Spleen (tissue), 7 donors: ENCODE results near the gene FUOM.

Experiments
- CTCF ChIP-seq, 11 experiments: fragments of 200-600 bp in 7 of 11; fragments of 450-650 bp in 4 of 11; sonication (generic) in 4 of 11; IDR thresholded peaks in 8 of 11; conservative IDR thresholded peaks in 3 of 11; 1 replicate in 7 of 11; 2 replicates in 4 of 11; pipeline versions ENCODE4 v1.4.0 to v1.8.0; 2016 to 2021; ENCODE audit warnings: antibody characterized with exemption in 11 of 11, inconsistent platforms in 4 of 11, mild to moderate bottlenecking in 1 of 11
- POLR2A ChIP-seq, 3 donors: fragments of 450-650 bp; IDR thresholded peaks; one replicate each; pipeline ENCODE4 v1.5.1; 2017; ENCODE audit warnings: antibody characterized with exemption in 3 of 3, mild to moderate bottlenecking in 1 of 3
- donor health status: DM: no; HTN: no; CAD: no; lungs with moderate emphysema.
- donor health status: DM: no; HTN: no; CAD: no.
- donor health status: DM: no; HTN: no; CAD: no.

DNA sequence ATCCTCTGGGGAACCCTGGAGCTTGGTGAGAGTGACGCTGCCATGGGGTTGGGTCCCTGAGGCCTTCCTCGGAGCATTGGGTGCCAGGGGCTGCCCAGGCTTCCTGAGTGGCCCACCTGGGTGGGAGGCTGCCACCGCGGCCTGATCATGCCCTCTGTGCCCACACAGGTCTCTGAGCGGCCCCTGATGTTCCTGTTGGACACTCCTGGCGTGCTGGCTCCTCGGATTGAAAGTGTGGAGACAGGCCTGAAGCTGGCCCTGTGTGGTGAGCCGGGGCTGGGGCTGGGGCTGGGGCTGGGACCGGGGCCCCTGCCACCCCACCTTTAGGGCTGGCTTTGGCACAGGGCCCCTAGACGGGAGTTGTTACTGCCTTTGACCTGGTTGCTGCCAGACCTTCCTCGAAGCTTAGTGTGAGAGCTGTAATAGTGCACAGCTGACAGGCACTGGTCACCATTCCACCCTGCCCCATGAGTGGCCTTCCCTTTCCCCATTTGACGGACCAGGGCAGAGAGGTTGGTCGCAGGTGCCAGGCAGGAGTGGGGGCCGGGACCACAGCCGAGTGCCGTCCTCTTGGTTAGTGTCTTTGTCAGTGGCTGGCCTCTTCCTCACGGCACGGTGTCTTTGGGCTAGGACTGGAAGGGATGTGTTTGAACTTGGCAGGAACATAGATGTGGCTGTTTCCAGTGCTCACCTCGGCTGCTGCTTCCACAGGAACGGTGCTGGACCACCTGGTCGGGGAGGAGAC, 44.3 kb upstream of the FUOM start:
- TF ChIP-seq CTCF (IDR thresholded peaks at IDR 0.05 in 8 of 11, conservative IDR thresholded peaks at IDR 0.05 in 3 of 11) (no peak), POLR2A (IDR thresholded peaks at IDR 0.05) (no peak)
